GM12873 (cell line): ENCODE data around the gene NAA11.

Experiments
- CTCF ChIP-seq: IDR thresholded peaks from 2 replicates; pipeline ENCODE4 v1.5.1; 2012; ENCODE audit warnings: low read depth, mild to moderate bottlenecking, moderate library complexity, low read length, control low read depth; ENCODE audit not compliant: insufficient read depth; ENCODE audit errors: missing control alignments

The NAA11 gene

GRCh38 chr4:79308971-79309370 lies 16.9 kb downstream of the NAA11 start:
- no peak for TF ChIP-seq CTCF

- TF ChIP-seq CTCF = no peak
Observed at GRCh38 chr4:79308137-79308536, 17.7 kb downstream of the NAA11 start.

GRCh38 chr4:79306795-79307194 lies 19.1 kb downstream of the NAA11 start:
- TF ChIP-seq CTCF = no peak

GRCh38 chr4:79300280-79300679 lies 25.6 kb downstream of the NAA11 start:
- no peak for TF ChIP-seq CTCF

GRCh38 chr4:79298484-79298883 lies 27.4 kb downstream of the NAA11 start:
- no peak for TF ChIP-seq CTCF

- no peak for TF ChIP-seq CTCF
Observed at GRCh38 chr4:79298027-79298426, 27.8 kb downstream of the NAA11 start.

- TF ChIP-seq CTCF = no peak
Observed at GRCh38 chr4:79297479-79297878, 28.4 kb downstream of the NAA11 start.
